GM21515 (cell line): ENCODE data around the gene C5orf58.
"Not testable (repeated sequence)": the region's sequence is repeated elsewhere in the genome, so short reads cannot be mapped to it uniquely, and the experiment has no call there.

Source experiments
- ATAC-seq: cut with Tn5 transposase; IDR thresholded peaks from one replicate; pipeline ENCODE4 v1.9.1; 2021; ENCODE audit not compliant: unreplicated experiment

The C5orf58 gene

GRCh38 chr5:170223360-170223759 lies 9.4 kb upstream of the C5orf58 start:
- ATAC-seq = no peak

DNA sequence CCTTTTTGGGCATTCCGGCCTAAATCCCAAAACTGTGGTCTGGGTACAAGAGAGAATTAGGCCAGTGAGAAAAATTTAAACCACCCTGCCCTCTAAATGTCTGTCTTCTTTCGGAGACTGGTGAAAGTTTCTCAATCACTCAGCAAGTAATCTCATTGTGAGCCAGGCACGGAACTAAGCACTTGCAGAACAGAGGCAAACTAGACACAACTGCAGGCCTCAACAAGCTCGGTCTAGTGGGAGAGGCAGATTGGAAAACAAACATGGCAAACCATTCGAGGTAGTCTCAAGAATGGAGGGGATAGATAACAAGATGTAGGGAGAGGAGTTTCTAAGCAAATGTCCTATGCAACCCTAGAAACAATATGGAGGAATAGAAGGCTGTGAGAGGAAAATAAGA lies 8.9 kb upstream of the C5orf58 start:
- ATAC-seq = no peak

DNA sequence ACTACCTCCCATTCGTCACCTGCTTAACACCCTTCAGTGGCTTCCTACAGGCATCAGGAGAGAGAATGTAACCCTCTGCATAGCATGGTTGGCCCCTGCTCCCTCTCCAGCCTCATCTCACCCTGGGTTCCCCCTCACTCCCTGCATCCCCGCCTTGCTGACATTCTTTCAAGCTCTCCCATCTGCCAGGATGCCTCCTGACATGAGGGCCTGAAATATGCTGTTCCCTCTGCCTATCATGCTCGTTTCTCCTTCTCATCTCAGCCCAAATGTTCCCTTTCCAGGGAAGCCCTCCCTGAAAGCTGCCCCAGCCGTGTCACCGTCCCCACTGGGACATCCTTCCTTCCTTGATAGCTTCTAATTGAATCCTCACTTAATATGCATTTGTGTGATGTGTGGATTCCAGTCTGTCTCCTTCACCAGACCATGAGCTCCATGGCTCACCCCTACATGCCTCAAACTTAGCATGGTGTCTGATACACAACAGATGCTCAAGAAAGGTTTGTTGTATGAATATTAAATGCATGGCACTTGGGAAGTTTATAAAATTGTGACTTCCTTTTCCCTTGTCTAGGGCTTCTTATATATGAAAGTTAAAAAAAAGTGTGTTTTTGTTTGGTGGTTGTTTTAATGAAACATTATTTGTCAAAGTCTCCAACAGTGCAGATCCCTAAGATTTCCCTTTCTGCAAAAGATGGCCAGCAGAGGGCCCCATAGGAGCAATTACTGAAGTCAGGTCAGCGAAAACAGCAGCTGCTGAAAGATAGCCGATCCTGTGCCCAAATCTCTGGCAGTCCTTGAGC lies 7.3 kb upstream of the C5orf58 start:
- no peak for ATAC-seq

GRCh38 chr5:170226129-170226615 lies 6.6 kb upstream of the C5orf58 start:
- ATAC-seq = no peak

DNA sequence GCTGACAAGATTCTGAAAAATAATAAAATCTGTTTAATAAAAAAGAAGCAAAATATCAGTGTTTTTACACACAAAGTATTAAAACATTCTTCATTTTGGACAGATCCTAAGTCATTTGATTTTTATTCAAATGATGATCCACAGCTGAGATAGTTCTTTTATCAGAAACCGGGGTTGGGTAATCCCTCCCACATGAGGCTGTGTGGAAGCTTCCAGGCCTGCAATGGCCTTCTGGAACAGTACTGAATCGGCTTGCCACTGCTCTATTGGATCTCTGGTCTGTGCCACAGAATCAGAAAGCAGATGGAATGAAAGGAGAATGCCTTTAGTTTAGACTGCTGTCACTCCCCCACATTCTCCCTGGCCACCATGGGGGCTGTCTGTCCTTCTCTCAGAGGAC lies 6.1 kb upstream of the C5orf58 start:
- no peak for ATAC-seq

DNA sequence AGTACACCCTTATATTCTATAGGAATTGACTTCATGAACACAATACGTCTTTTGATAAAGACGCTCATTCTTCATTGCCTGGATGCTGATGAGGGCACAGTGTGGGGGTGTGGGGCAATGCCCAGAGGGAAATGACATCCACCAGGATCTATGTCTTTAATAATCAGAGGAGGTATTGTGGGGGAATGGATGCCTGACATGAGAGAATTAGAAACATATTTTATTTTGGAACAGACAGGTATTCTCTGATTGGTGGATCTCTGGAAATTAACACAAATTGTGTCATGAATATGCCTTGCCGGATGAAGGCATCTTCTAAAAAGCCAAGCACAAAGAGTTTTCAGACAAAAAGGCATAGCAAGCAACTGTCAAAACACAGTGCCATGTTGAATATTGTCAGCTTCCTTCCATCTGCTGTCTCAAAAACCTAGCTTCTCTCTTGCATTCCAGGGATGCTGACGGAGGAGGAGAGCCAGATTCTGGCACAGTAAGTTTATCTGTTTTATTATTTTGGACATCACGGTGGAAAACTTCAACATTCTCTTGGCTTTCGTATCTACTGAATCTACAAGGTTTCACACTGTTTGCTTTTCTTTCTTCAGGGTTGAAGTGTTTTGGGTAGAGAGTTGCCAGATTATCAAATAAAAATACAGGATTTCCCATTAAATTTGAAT lies 3.9 kb upstream of the C5orf58 start:
- no peak for ATAC-seq

GRCh38 chr5:170233358-170233892 lies 640 bp downstream of the C5orf58 start:
- ATAC-seq = no peak

DNA sequence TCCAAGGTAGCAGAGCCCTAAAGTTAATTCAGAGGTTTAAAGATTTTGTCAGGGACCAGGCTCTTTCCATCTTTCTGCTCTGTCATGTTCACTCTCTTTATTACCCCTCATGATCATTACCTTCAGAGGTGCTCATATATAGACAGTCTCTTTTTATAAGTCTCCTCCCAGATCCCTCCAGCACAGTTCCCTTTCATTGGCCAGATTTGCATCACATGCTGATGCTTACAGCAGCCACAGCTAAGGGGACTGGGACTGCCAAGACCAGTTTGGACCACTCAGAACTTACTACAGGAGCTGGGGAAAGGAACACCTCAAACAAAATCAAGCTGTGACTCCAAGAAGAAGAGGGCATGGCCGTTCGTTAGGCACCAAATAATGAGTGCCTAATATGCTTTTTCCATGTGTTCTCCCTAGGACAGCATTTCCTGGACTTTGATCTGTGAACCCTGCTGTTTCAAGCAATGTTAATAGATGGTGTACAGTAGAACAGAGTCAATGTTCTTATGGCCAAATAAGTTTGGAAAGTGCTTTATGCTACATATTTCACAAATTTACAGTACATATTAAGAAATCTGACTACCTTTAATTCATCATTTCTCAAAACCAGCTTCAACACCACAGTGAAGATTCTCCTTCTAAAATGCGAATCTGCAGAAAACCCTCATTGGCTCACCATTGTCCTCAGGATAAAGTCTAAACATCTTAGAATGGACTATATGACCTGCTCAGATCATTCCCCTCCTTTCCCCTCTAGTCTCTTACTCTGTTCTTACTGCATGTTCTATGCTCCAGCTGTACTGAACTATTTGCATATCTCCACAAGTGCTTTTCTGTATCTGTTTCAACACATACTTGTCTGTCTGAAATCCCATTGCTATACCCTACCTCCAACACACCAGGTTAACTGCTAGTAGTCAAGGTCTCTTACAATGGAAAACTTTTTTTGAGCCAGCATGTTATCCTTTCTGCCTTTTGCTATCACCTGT lies 3.4 kb downstream of the C5orf58 start:
- no peak for ATAC-seq

DNA sequence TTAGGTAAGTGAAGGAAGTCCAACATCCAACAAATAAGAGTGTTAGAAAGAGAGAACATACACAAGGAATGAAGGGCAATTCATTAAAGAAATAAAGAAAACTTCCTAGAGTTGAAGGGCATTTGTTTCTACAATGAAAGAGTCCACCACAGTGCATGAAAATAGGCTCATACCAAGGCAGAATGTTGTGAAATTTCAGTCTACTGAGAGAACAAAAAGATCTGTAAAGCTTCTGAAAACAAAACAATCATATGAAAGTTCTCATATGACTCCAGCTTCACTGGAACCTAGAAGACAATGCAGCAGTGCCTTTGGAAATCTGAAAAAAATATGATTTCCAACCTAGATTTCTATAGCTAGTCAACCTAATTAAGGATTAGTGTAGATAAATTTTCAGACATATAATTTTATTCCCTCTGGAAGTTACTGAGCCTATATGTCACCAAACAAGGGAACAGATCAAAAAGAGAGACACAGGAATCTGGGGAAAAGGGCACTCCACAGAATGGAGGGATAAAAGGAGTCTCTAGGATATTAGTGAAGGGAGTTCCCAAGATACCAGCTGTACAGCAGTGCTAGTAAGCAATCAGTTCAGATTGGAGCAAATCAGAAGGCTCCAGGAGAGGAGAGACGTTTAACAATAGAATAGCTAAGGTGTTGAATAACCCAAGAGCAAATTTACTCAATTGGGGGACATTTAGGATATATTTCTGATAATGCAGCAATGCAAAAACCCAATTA lies 5.8 kb downstream of the C5orf58 start:
- ATAC-seq = no peak

- ATAC-seq = not testable (repeated sequence)
Observed at GRCh38 chr5:170245436-170245835, 12.7 kb downstream of the C5orf58 start.

- no peak for ATAC-seq
Observed at GRCh38 chr5:170246126-170246870, 13.5 kb downstream of the C5orf58 start.

DNA sequence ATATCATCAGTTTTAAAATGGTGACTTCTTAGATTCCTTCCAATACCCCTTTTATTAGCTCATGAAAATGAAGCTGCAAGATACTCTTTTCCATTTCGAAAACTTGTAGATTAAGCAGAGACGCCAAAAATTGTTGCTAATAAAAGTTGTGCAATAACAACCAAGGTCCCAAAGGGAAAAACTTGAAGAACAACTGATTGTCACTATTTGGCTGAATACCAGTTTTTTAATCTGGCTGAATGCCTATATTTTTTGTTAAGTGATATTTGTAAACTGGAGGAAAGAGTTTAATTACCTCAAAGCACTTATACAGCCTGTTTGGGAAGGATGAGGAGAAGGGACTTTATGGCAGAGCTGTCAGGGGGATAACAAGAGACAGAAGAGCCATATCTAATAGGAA lies 14.6 kb downstream of the C5orf58 start:
- no peak for ATAC-seq

GRCh38 chr5:170248172-170248930 lies 15.6 kb downstream of the C5orf58 start:
- ATAC-seq = no peak

DNA sequence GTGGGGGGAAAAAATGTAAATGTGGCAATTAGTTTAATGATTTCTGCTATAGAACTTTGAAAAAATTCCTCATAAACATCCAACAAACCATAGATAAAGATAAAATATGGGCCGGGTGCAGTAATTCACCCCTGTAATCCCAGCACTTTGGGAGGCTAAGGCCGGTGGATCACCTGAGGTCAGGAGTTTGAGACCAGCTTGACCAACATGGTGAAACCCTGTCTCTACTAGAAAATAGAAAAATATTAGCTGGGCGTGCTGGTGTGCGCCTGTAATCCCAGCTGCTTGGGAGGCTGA lies 16.1 kb downstream of the C5orf58 start:
- ATAC-seq = not testable (repeated sequence)

GRCh38 chr5:170249355-170249754 lies 16.6 kb downstream of the C5orf58 start:
- ATAC-seq = no peak

DNA sequence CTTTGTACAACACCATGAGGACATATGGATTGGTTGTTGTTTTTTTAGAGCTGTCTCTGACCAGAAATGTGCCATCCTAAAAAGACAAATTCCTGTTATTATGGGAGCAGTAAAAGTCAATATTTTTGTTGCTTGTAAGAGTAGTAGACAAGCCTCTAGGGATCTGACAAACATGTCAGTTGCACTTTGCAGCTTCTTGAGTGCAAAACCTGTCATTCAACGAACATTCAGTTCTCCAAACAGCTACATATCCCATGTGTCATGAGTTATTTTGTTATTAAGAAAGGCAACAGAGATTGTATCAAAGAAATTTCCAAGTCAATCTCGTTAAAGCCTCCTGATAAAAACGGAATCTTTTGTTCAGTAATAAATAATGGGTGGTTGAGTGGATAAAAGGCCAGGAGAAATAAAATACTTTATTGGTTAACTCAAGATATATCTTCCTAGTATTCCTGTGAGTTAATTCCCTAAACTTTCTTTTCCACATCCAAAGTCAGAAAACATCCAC lies 18.1 kb downstream of the C5orf58 start:
- ATAC-seq = no peak

DNA sequence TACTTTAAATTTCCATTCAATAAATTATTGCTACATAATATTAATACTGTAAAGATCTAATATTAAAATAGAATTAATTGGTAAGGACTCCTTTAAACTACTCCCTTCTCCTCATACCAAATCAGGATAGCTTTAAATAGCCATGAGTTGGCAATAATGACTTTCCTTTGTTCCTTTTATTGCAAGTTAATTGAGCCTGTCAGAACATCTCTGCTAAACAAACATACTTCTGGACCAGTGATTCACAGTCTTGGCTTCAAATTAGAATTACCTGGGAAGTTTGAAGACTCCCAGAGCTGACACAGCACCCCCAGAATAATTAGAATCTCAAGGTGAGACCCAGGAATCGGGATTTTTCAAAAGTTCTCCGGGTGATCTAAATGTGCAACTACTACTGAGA lies 18.7 kb downstream of the C5orf58 start:
- ATAC-seq = no peak

DNA sequence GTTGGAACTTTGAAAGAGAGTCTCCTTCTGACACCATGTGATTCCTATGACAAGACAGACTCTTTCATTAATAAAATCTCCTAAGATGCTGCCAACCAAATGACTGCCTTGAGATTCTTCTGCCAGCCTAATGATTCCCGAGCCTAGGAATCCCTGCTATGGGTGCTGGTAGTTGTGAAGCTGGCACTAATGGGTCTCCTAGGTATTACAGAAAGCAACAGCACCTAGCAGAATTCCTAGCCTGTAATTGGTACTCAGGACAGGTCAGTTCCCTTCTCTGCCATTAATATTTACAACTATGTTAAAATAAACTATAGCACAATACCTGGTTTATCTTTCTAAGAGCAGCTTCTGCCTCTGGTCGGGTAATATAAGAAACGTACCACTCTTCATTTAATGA lies 19.3 kb downstream of the C5orf58 start:
- ATAC-seq = no peak
